22Rv1 (cell line): ENCODE data around the gene UVRAG.

Experiments used
- H3K27ac ChIP-seq: fragments of 450-650 bp; 2 replicates; pipeline ENCODE4 v1.5.1; 2017
- CTCF ChIP-seq: fragments of 450-650 bp; IDR thresholded peaks from 2 replicates; pipeline ENCODE4 v1.5.1; 2017; ENCODE audit warnings: mild to moderate bottlenecking
- ZFX ChIP-seq: fragments of 450-650 bp; IDR thresholded peaks from 2 replicates; pipeline ENCODE4 v1.6.1; 2017; ENCODE audit warnings: antibody characterized with exemption, borderline replicate concordance

UVRAG gene

GRCh38 chr11:75939516-75939915 is 124.5 kb downstream of the UVRAG start:
- no peak overlapping the region for H3K27ac ChIP-seq
- TF ChIP-seq CTCF (no peak), ZFX (no peak)

- TF ChIP-seq ZFX (no peak), CTCF (no peak)
Measured at GRCh38 chr11:75939992-75940391, 125.0 kb downstream of the UVRAG start.

GRCh38 chr11:75940911-75941310 is 125.9 kb downstream of the UVRAG start:
- no peak overlapping the region for H3K27ac ChIP-seq
- TF ChIP-seq CTCF (no peak), ZFX (no peak)

More at GRCh38 chr11:75939992-75940391, 125.0 kb downstream of the UVRAG start:
- H3K27ac ChIP-seq, result no peak overlapping the region

- TF ChIP-seq CTCF, result no peak
- no peak for TF ChIP-seq ZFX
- no peak overlapping the region for H3K27ac ChIP-seq
Measured at GRCh38 chr11:75944515-75944914, 129.5 kb downstream of the UVRAG start.

GRCh38 chr11:75945446-75945845 is 130.4 kb downstream of the UVRAG start:
- H3K27ac ChIP-seq, result peak overlapping the region; percentile 45
- TF ChIP-seq CTCF, result no peak
- TF ChIP-seq ZFX, result no peak

GRCh38 chr11:75945947-75946346 is 130.9 kb downstream of the UVRAG start:
- no peak for TF ChIP-seq ZFX
- no peak for TF ChIP-seq CTCF
- peak overlapping the region; percentile 45 for H3K27ac ChIP-seq

- H3K27ac ChIP-seq, result peak overlapping the region; percentile 45
- TF ChIP-seq CTCF, result no peak
- TF ChIP-seq ZFX, result no peak
Measured at GRCh38 chr11:75946531-75947530, 131.8 kb downstream of the UVRAG start.
